Measurements from ENCODE around the gene CES4A.

GRCh38 chr16:66977341-66978113 lies 10.9 kb upstream of the CES4A start:
- peak; percentile 93 to 99 (median 96) for TF ChIP-seq CTCF (IDR thresholded peaks at IDR 0.05)
- TF ChIP-seq POLR2A (IDR thresholded peaks at IDR 0.05): no peak
- no peak for TF ChIP-seq EP300 (IDR thresholded peaks at IDR 0.05)

Measured in tibial nerve (tissue), 4 donors.